ENCODE measurements around the gene APEH.

APEH gene

DNA sequence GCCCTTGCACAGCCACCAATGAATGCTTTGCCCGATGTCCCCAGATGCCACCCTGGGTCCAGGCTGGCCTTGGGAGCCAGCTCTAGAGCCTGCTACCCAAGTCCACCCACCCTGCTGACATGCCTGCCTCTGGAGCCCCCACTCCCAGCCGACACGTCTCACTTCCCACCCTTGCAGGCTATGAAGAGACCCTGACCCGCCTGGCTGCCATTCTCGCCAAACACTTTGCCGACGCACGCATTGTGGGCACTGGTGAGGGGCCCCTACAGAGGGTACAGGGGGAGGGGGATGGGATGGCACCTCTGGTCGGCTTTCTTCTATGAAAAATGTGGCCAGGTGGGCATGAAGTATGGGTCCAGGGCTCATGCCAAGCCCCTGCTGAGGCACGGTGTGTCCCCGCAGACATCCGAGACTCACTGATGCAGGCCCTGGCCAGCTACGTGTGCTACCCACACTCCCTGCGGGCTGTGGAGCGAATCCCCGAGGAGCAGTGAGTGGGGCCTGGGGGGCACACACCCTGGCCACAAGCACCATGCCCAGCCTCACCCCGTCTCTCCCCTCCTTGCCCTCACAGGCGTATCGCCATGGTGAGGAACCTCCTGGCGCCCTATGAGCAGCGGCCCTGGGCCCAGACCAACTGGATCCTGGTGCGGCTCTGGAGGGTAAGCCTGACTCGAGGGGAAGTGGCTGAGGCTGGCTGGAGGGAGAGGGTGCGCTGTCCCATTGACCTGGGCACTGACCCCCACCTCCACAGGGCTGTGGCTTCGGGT lies 39.4 kb downstream of the APEH start:
- peaks cover 24% of the 10 kb centered on the region for H3F3A ChIP-seq (ENCODE audit: low read depth)
- peaks cover 6% of the 10 kb centered on the region; the same call in 1 of the 2 replicates for H3K79me2 ChIP-seq (ENCODE audit: insufficient read depth, low read length)
- H3K27me3 ChIP-seq (ENCODE audit: insufficient read depth, low read length, poor library complexity, severe bottlenecking), result no peaks in the 10 kb centered on the region
- H3K9me3 ChIP-seq (ENCODE audit: insufficient read depth, low read depth, low read length), result no peaks in the 10 kb centered on the region
- H3K36me3 ChIP-seq (ENCODE audit: insufficient read depth, low read length), result no peaks in the 10 kb centered on the region; the same call in 1 of the 2 replicates
- TF ChIP-seq EZH2phosphoT487 (IDR thresholded peaks at IDR 0.05; ENCODE audit: borderline replicate concordance), result no peak
- TF ChIP-seq, protein P1, sequence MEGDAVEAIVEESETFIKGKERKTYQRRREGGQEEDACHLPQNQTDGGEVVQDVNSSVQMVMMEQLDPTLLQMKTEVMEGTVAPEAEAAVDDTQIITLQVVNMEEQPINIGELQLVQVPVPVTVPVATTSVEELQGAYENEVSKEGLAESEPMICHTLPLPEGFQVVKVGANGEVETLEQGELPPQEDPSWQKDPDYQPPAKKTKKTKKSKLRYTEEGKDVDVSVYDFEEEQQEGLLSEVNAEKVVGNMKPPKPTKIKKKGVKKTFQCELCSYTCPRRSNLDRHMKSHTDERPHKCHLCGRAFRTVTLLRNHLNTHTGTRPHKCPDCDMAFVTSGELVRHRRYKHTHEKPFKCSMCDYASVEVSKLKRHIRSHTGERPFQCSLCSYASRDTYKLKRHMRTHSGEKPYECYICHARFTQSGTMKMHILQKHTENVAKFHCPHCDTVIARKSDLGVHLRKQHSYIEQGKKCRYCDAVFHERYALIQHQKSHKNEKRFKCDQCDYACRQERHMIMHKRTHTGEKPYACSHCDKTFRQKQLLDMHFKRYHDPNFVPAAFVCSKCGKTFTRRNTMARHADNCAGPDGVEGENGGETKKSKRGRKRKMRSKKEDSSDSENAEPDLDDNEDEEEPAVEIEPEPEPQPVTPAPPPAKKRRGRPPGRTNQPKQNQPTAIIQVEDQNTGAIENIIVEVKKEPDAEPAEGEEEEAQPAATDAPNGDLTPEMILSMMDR (conservative IDR thresholded peaks at IDR 0.05; ENCODE audit: low read length), result no peak
- H4K20me1 ChIP-seq (ENCODE audit: insufficient read depth, low read length, poor library complexity, severe bottlenecking), result no peaks in the 10 kb centered on the region
- peak overlapping the region; percentile 76 for H3K9ac ChIP-seq (ENCODE audit: low read depth, low read length, poor library complexity, severe bottlenecking)
- peaks cover 41% of the 10 kb centered on the region for H3K4me1 ChIP-seq (ENCODE audit: insufficient read depth, low read length, poor library complexity, severe bottlenecking)
- H2AFZ ChIP-seq (ENCODE audit: low read length), result no peak overlapping the region
- H3K4me3 ChIP-seq (ENCODE audit: low read length, poor library complexity, severe bottlenecking), result peak overlapping the region; percentile 72
- H3K4me2 ChIP-seq (ENCODE audit: low read depth, low read length, poor library complexity, severe bottlenecking), result peak overlapping the region; percentile 94
- H3K9me2 ChIP-seq (replicated peaks; ENCODE audit: low read depth, low read length), result no peaks in the 10 kb centered on the region

DNA sequence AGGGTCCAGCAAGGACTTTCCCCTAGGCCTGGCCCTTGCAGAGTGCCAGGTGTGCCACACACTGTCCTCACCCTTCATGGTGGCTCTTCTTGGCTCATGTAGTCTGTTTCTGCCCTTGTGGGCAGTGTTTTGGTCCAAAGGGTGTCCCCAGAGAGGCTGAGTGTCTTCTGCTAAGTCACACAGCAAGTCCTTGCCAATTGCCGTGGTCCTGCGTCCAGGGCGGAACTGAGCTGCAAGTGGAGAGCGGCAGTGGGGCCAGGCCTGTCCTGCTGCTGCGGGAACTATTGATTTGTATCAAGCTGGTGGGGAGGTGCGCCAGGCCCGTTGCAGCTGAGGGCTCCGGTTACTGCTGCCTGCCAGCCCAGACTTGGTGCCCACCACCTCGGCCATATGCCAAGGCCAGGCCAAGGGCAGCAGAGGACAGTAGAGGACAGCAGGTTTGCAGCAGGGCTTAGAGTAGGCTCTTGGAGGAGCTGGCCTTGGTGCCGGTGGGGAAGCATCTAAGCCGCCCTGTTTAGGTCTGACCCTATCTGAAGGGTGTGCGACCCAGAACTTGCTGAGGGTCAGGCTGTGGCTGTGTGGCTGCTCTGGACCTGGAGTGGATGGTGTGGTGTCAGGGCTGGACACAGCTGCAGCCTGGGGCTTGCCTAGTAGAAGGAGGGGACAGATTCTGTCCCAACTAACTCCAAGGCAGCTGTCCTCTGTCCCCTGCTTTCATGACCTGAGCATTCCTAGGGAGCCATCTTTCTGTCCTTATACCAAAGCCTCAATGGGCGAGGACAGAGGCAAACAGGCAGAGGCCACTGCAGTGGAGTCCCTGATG lies 40.8 kb downstream of the APEH start:
- Histone ChIP-seq H3K9ac (ENCODE audit: low read depth, low read length, poor library complexity, severe bottlenecking) (peak overlapping the region; percentile 27), H2AFZ (ENCODE audit: low read length) (no peak overlapping the region), H4K20me1 (ENCODE audit: insufficient read depth, low read length, poor library complexity, severe bottlenecking) (no peaks in the 10 kb centered on the region), H3K79me2 (ENCODE audit: insufficient read depth, low read length) (peaks cover 2% of the 10 kb centered on the region; the same call in 1 of the 2 replicates), H3K4me3 (ENCODE audit: low read length, poor library complexity, severe bottlenecking) (no peak overlapping the region), H3K4me2 (ENCODE audit: low read depth, low read length, poor library complexity, severe bottlenecking) (no peak overlapping the region), H3K9me3 (ENCODE audit: insufficient read depth, low read depth, low read length) (no peaks in the 10 kb centered on the region), H3F3A (ENCODE audit: low read depth) (peaks cover 24% of the 10 kb centered on the region), H3K27me3 (ENCODE audit: insufficient read depth, low read length, poor library complexity, severe bottlenecking) (no peaks in the 10 kb centered on the region), H3K4me1 (ENCODE audit: insufficient read depth, low read length, poor library complexity, severe bottlenecking) (peaks cover 41% of the 10 kb centered on the region), H3K9me2 (replicated peaks; ENCODE audit: low read depth, low read length) (no peaks in the 10 kb centered on the region), H3K36me3 (ENCODE audit: insufficient read depth, low read length) (no peaks in the 10 kb centered on the region; the same call in 1 of the 2 replicates)
- no peak for TF ChIP-seq EZH2phosphoT487 (IDR thresholded peaks at IDR 0.05; ENCODE audit: borderline replicate concordance)
- TF ChIP-seq, protein P1 (conservative IDR thresholded peaks at IDR 0.05; ENCODE audit: low read length), result no peak

- Histone ChIP-seq H4K20me1 (ENCODE audit: insufficient read depth, low read length, poor library complexity, severe bottlenecking) (no peaks in the 10 kb centered on the region), H3K79me2 (ENCODE audit: insufficient read depth, low read length) (no peaks in the 10 kb centered on the region; the same call in 1 of the 2 replicates), H3K9ac (ENCODE audit: low read depth, low read length, poor library complexity, severe bottlenecking) (no peak overlapping the region), H3K4me1 (ENCODE audit: insufficient read depth, low read length, poor library complexity, severe bottlenecking) (peaks cover 38% of the 10 kb centered on the region), H3F3A (ENCODE audit: low read depth) (peaks cover 22% of the 10 kb centered on the region), H3K9me2 (replicated peaks; ENCODE audit: low read depth, low read length) (no peaks in the 10 kb centered on the region), H2AFZ (ENCODE audit: low read length) (no peak overlapping the region), H3K4me3 (ENCODE audit: low read length, poor library complexity, severe bottlenecking) (no peak overlapping the region), H3K4me2 (ENCODE audit: low read depth, low read length, poor library complexity, severe bottlenecking) (no peak overlapping the region), H3K9me3 (ENCODE audit: insufficient read depth, low read depth, low read length) (no peaks in the 10 kb centered on the region), H3K27me3 (ENCODE audit: insufficient read depth, low read length, poor library complexity, severe bottlenecking) (no peaks in the 10 kb centered on the region), H3K36me3 (ENCODE audit: insufficient read depth, low read length) (no peaks in the 10 kb centered on the region; the same call in 1 of the 2 replicates)
- TF ChIP-seq EZH2phosphoT487 (IDR thresholded peaks at IDR 0.05; ENCODE audit: borderline replicate concordance), result no peak
- TF ChIP-seq, protein P1 (conservative IDR thresholded peaks at IDR 0.05; ENCODE audit: low read length), result no peak
These were observed 41.5 kb downstream of the APEH start for GRCh38 chr3:49715611-49716121.
